ENCODE data around the gene NAALADL2. TPM values are rescaled to one million over a fixed set of nuclear protein-coding genes. Genes with fewer than 3 reads are reported as not detected.
"Not testable (repeated sequence)": the region's sequence is repeated elsewhere in the genome, so short reads cannot be mapped to it uniquely, and the experiment has no call there.

The NAALADL2 gene
- total RNA-seq, 2 donors from 2014 or later, result 8.5 to 24.3 TPM

GRCh38 chr3:175457301-175457700, 598.2 kb downstream of the NAALADL2 start:
- H3K4me1 ChIP-seq, result no peaks in the 10 kb centered on the region
- DNase-seq, result no peak
- no peak overlapping the region for H3K27ac ChIP-seq
- H3K36me3 ChIP-seq, result no peaks in the 10 kb centered on the region
- intact Hi-C loops (cut with DNase I), result no loop called here
- no peak overlapping the region for H3K9ac ChIP-seq (ENCODE audit: low read depth in 2 of 2, low read length in 2 of 2)
- H3K4me3 ChIP-seq, result no peak overlapping the region
- H3K27me3 ChIP-seq, result no peaks in the 10 kb centered on the region
- H3K9me3 ChIP-seq, result no peaks in the 10 kb centered on the region
- TF ChIP-seq CTCF (IDR thresholded peaks at IDR 0.05), result no peak

- not testable (repeated sequence) for H3K9me3 ChIP-seq, H3K27ac ChIP-seq, H3K36me3 ChIP-seq
These were observed 601.8 kb downstream of the NAALADL2 start for GRCh38 chr3:175460849-175461399.

GRCh38 chr3:175464362-175464761, 605.2 kb downstream of the NAALADL2 start:
- no peaks in the 10 kb centered on the region for H3K9me3 ChIP-seq
- no peak for TF ChIP-seq CTCF (IDR thresholded peaks at IDR 0.05)
- intact Hi-C loops (cut with DNase I), result no loop called here

More at GRCh38 chr3:175460849-175461399, 601.8 kb downstream of the NAALADL2 start:
- DNase-seq; H3K27me3 ChIP-seq; intact Hi-C loops (cut with DNase I); H3K9ac ChIP-seq (ENCODE audit: low read depth in 2 of 2, low read length in 2 of 2); H3K4me3 ChIP-seq; H3K4me1 ChIP-seq: not testable (repeated sequence)

GRCh38 chr3:175469124-175469523, 610.0 kb downstream of the NAALADL2 start:
- TF ChIP-seq CTCF (IDR thresholded peaks at IDR 0.05), result no peak
- intact Hi-C loops (cut with DNase I), result no loop called here
- Histone ChIP-seq H3K36me3 (no peaks in the 10 kb centered on the region), H3K9ac (ENCODE audit: low read depth in 2 of 2, low read length in 2 of 2) (no peak overlapping the region), H3K9me3 (no peaks in the 10 kb centered on the region), H3K27me3 (no peaks in the 10 kb centered on the region), H3K4me3 (no peak overlapping the region), H3K27ac (no peak overlapping the region), H3K4me1 (no peaks in the 10 kb centered on the region)
- DNase-seq, result no peak

More at GRCh38 chr3:175464362-175464761, 605.2 kb downstream of the NAALADL2 start:
- no peak overlapping the region for H3K4me3 ChIP-seq
- H3K9ac ChIP-seq (ENCODE audit: low read depth in 2 of 2, low read length in 2 of 2), result no peak overlapping the region
- H3K27ac ChIP-seq, result no peak overlapping the region
- H3K27me3 ChIP-seq, result no peaks in the 10 kb centered on the region
- no peaks in the 10 kb centered on the region for H3K36me3 ChIP-seq
- DNase-seq, result no peak
- H3K4me1 ChIP-seq, result no peaks in the 10 kb centered on the region

DNA sequence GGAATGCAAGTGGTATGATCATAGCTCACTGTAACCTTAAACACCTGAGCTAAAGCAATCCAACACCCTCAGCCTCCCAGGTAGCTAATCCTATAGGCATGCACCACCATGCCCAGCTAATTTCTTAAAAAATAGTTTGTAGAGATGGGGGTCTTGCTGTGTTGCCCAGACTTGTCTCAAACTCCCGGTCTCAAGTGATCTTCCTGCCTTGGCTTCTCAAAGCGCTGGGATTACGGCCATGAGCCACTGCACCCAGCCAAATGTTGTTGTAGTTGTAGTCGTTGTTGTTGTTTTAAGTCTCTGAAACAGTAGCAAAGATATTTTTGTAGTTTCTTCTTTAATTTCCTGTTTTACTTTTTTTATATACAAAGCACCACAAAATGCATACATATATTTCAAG, 616.6 kb downstream of the NAALADL2 start:
- Histone ChIP-seq H3K36me3 (no peaks in the 10 kb centered on the region), H3K4me1 (no peaks in the 10 kb centered on the region), H3K9ac (ENCODE audit: low read depth in 2 of 2, low read length in 2 of 2) (no peak overlapping the region), H3K4me3 (no peak overlapping the region), H3K27ac (no peak overlapping the region), H3K9me3 (no peaks in the 10 kb centered on the region), H3K27me3 (no peaks in the 10 kb centered on the region)
- intact Hi-C loops (cut with DNase I), result no loop called here
- DNase-seq, result no peak
- no peak for TF ChIP-seq CTCF (IDR thresholded peaks at IDR 0.05)

- H3K4me3 ChIP-seq, result no peak overlapping the region
- no peaks in the 10 kb centered on the region for H3K36me3 ChIP-seq
- DNase-seq, result no peak
- TF ChIP-seq CTCF (IDR thresholded peaks at IDR 0.05), result no peak
- no peaks in the 10 kb centered on the region for H3K27me3 ChIP-seq
- H3K27ac ChIP-seq, result no peak overlapping the region
- no peak overlapping the region for H3K9ac ChIP-seq (ENCODE audit: low read depth in 2 of 2, low read length in 2 of 2)
- H3K9me3 ChIP-seq, result no peaks in the 10 kb centered on the region
- intact Hi-C loops (cut with DNase I), result no loop called here
- no peaks in the 10 kb centered on the region for H3K4me1 ChIP-seq
These were observed 617.4 kb downstream of the NAALADL2 start for GRCh38 chr3:175476489-175476888.
